ELF-1 (cell line): ENCODE data around the gene SDC3.

Experiments used
- DNase-seq: peaks from one replicate; pipeline ENCODE4 v3.0.0-alpha.2; 2016; ENCODE audit warnings: low read depth, low spot score

The SDC3 gene

GRCh38 chr1:30905403-30905802, 3.2 kb downstream of the SDC3 start:
- no peak for DNase-seq

- no peak for DNase-seq
These were observed 3.6 kb downstream of the SDC3 start for GRCh38 chr1:30904962-30905335.

GRCh38 chr1:30904191-30904961, 4.2 kb downstream of the SDC3 start:
- DNase-seq = no peak

- no peak for DNase-seq
These were observed 5.1 kb downstream of the SDC3 start for GRCh38 chr1:30903343-30904034.

- no peak for DNase-seq
These were observed 5.8 kb downstream of the SDC3 start for GRCh38 chr1:30902593-30903290.

- no peak for DNase-seq
These were observed 6.6 kb downstream of the SDC3 start for GRCh38 chr1:30901798-30902581.

- DNase-seq = no peak
These were observed 7.5 kb downstream of the SDC3 start for GRCh38 chr1:30900931-30901560.

- no peak for DNase-seq
These were observed 8.1 kb downstream of the SDC3 start for GRCh38 chr1:30900486-30900885.

- DNase-seq = no peak
These were observed 8.8 kb downstream of the SDC3 start for GRCh38 chr1:30899577-30900389.

GRCh38 chr1:30898031-30898815, 10.3 kb downstream of the SDC3 start:
- DNase-seq = no peak

- DNase-seq = no peak
These were observed 11.7 kb downstream of the SDC3 start for GRCh38 chr1:30896905-30897304.

- no peak for DNase-seq
These were observed 12.5 kb downstream of the SDC3 start for GRCh38 chr1:30895944-30896660.

GRCh38 chr1:30895382-30895943, 13.1 kb downstream of the SDC3 start:
- DNase-seq = no peak

- no peak for DNase-seq
These were observed 14.0 kb downstream of the SDC3 start for GRCh38 chr1:30894508-30894973.

GRCh38 chr1:30893776-30894507, 14.6 kb downstream of the SDC3 start:
- peak; percentile 40 for DNase-seq

GRCh38 chr1:30892671-30893073, 15.9 kb downstream of the SDC3 start:
- DNase-seq = no peak

- DNase-seq = peak; percentile 33
These were observed 17.4 kb downstream of the SDC3 start for GRCh38 chr1:30891227-30891552.
